GM23338 (cell line): Measurements from ENCODE around the gene GPSM1.

Experiments used
- CREB1 ChIP-seq: fragments of 250-450 bp; sonication (Bioruptor Pico); IDR thresholded peaks from 2 replicates; pipeline ENCODE4 v1.5.0; 2020; ENCODE audit warnings: low read depth, mild to moderate bottlenecking, moderate library complexity
- CTCF ChIP-seq, 2 experiments: fragments of 200-600 bp in 1 of 2; sonication (generic) in 1 of 2; conservative IDR thresholded peaks; 2 replicates each; pipeline versions ENCODE4 v1.5.1 to v1.6.1; 2016 to 2017; ENCODE audit warnings: antibody characterized with exemption in 2 of 2, low read depth in 2 of 2, mild to moderate bottlenecking in 2 of 2, moderate library complexity in 1 of 2
- ETS1 ChIP-seq: IDR thresholded peaks from 2 replicates; pipeline ENCODE4 v1.6.1; 2016; ENCODE audit warnings: antibody characterized with exemption
- EZH2 ChIP-seq: fragments of 200-600 bp; sonication (generic); IDR thresholded peaks from one replicate; pipeline ENCODE4 v1.8.0; 2017; ENCODE audit warnings: antibody characterized with exemption, mild to moderate bottlenecking, low read depth; ENCODE audit not compliant: unreplicated experiment
- EZH2phosphoT487 ChIP-seq: fragments of 200-600 bp; sonication (generic); IDR thresholded peaks from one replicate; pipeline ENCODE4 v1.8.1; 2018; ENCODE audit warnings: antibody characterized with exemption; ENCODE audit not compliant: unreplicated experiment
- JUNB ChIP-seq: IDR thresholded peaks from one replicate; pipeline ENCODE4 v1.6.1; 2016; ENCODE audit warnings: antibody characterized with exemption; ENCODE audit not compliant: unreplicated experiment
- NANOG ChIP-seq: IDR thresholded peaks from 2 replicates; pipeline ENCODE4 v1.6.1; 2016; ENCODE audit warnings: antibody characterized with exemption, borderline replicate concordance
- POLR2AphosphoS5 ChIP-seq: IDR thresholded peaks from 2 replicates; pipeline ENCODE4 v1.6.1; 2016; ENCODE audit warnings: antibody characterized with exemption, low read depth
- REST ChIP-seq: IDR thresholded peaks from one replicate; pipeline ENCODE4 v1.6.1; 2018; ENCODE audit warnings: antibody characterized with exemption; ENCODE audit not compliant: unreplicated experiment
- STAT1 ChIP-seq: IDR thresholded peaks from one replicate; pipeline ENCODE4 v1.6.1; 2016; ENCODE audit warnings: antibody characterized with exemption; ENCODE audit not compliant: unreplicated experiment
- ZNF114 ChIP-seq: fragments of 250-450 bp; sonication (Bioruptor Pico); IDR thresholded peaks from 2 replicates; pipeline ENCODE4 v1.5.0; 2020; ENCODE audit warnings: mild to moderate bottlenecking, moderate library complexity
- ZNF331 ChIP-seq: fragments of 250-450 bp; sonication (Bioruptor Pico); IDR thresholded peaks from 2 replicates; pipeline ENCODE4 v1.5.0; 2020; ENCODE audit warnings: low read depth, mild to moderate bottlenecking, moderate library complexity

GRCh38 chr9:136339173-136339957 is 12.0 kb downstream of the GPSM1 start:
- no peak for TF ChIP-seq REST
- peak; percentile 89 to 99 for TF ChIP-seq CTCF (conservative IDR thresholded peaks at IDR 0.05; ENCODE audit: low read depth in 2 of 2)
- no peak for TF ChIP-seq CREB1 (CRISPR knock-in tag)
- no peak for TF ChIP-seq EZH2phosphoT487
- TF ChIP-seq EZH2 = no peak
- TF ChIP-seq POLR2AphosphoS5 = no peak
- TF ChIP-seq JUNB = no peak
- no peak for TF ChIP-seq ETS1
- TF ChIP-seq NANOG = no peak
- TF ChIP-seq ZNF331 (CRISPR knock-in tag) = no peak
- no peak for TF ChIP-seq ZNF114 (CRISPR knock-in tag)
- TF ChIP-seq STAT1 = no peak
